Measurements from ENCODE around the gene WFIKKN1.
A peak's percentile ranks its signal among the peaks of the same experiment; 100 is the strongest.

The WFIKKN1 gene

DNA sequence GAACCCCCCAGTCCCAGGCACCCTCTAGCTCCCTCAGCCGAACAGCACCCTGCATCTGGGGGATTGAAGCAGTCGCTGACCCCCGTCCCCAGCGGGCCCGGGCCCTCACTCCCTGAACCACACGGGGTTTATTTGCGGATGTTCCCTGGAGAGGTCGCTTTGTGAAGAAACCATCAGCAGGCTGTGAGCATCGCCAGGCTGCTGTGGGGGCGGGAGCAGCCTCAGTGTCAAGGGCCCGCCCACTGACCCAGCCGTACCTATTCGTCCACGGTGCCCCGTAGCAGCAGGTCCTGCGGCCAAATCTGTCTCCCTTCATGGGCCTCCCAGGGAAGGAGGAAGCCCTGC, 47.3 kb upstream of the WFIKKN1 start:
- Histone ChIP-seq H3K9me3 (ENCODE audit: low read length) (no peaks in the 10 kb centered on the region), H3K27ac (ENCODE audit: low read depth, low read length, poor library complexity, severe bottlenecking) (no peak overlapping the region), H3K27me3 (ENCODE audit: insufficient read depth, low read length) (no peaks in the 10 kb centered on the region), H3F3A (ENCODE audit: insufficient read depth, low read length) (no peaks in the 10 kb centered on the region), H4K20me1 (ENCODE audit: insufficient read depth, low read length) (no peaks in the 10 kb centered on the region), H3K9ac (ENCODE audit: low read length) (no peak overlapping the region), H3K36me3 (ENCODE audit: insufficient read depth, low read length) (peaks cover 3% of the 10 kb centered on the region; the same call in 1 of the 2 replicates), H3K4me3 (ENCODE audit: low read depth, low read length, poor library complexity, severe bottlenecking) (no peak overlapping the region), H3K4me1 (ENCODE audit: insufficient read depth, low read length, severe bottlenecking) (peaks cover 18% of the 10 kb centered on the region), H2AFZ (ENCODE audit: low read length) (no peak overlapping the region), H3K4me2 (ENCODE audit: low read length) (peak overlapping the region; percentile 9; the same call in 1 of the 2 replicates), H3K79me2 (ENCODE audit: insufficient read depth, low read length) (no peaks in the 10 kb centered on the region), H3K9me2 (ENCODE audit: low read depth, low read length) (no peaks in the 10 kb centered on the region)
- TF ChIP-seq CTCF (IDR thresholded peaks at IDR 0.05; ENCODE audit: low read length) (no peak), EZH2 (IDR thresholded peaks at IDR 0.05; ENCODE audit: borderline replicate concordance, low read length) (no peak)

- Histone ChIP-seq H3K27ac (ENCODE audit: low read depth, low read length, poor library complexity, severe bottlenecking) (no peak overlapping the region), H2AFZ (ENCODE audit: low read length) (no peak overlapping the region), H3K4me2 (ENCODE audit: low read length) (peak overlapping the region; percentile 9; the same call in 1 of the 2 replicates)
Observed at GRCh38 chr16:583815-584591, 46.8 kb upstream of the WFIKKN1 start.

DNA sequence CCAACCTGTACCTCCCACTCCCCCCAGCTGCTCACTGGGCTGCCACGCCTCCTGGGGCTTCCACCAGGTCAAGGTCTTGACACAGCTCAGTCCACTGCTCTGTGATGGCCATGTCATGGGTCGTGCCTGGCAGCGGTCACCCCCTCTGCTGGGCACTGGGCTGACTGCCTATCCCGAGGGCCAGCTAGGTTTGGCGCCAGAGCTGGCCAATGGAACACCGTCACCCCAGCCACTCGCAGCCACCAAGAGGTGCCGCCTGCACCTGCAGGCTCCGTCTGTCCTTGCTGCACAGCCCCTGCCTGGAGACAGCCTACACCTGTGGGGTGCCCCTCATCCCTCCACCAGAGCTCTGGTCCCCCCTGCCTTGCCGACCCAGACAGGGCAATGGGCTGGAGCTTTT, 45.4 kb upstream of the WFIKKN1 start:
- Histone ChIP-seq H3K79me2 (ENCODE audit: insufficient read depth, low read length) (no peaks in the 10 kb centered on the region), H3K36me3 (ENCODE audit: insufficient read depth, low read length) (peaks cover 3% of the 10 kb centered on the region; the same call in 1 of the 2 replicates), H3K27ac (ENCODE audit: low read depth, low read length, poor library complexity, severe bottlenecking) (no peak overlapping the region), H3K9ac (ENCODE audit: low read length) (no peak overlapping the region), H3K4me2 (ENCODE audit: low read length) (no peak overlapping the region), H4K20me1 (ENCODE audit: insufficient read depth, low read length) (no peaks in the 10 kb centered on the region), H3K4me3 (ENCODE audit: low read depth, low read length, poor library complexity, severe bottlenecking) (no peak overlapping the region), H3K9me2 (ENCODE audit: low read depth, low read length) (no peaks in the 10 kb centered on the region), H3F3A (ENCODE audit: insufficient read depth, low read length) (no peaks in the 10 kb centered on the region), H3K27me3 (ENCODE audit: insufficient read depth, low read length) (no peaks in the 10 kb centered on the region), H3K9me3 (ENCODE audit: low read length) (no peaks in the 10 kb centered on the region), H2AFZ (ENCODE audit: low read length) (no peak overlapping the region), H3K4me1 (ENCODE audit: insufficient read depth, low read length, severe bottlenecking) (peaks cover 15% of the 10 kb centered on the region)
- TF ChIP-seq CTCF (IDR thresholded peaks at IDR 0.05; ENCODE audit: low read length) (no peak), EZH2 (IDR thresholded peaks at IDR 0.05; ENCODE audit: borderline replicate concordance, low read length) (no peak)

More at GRCh38 chr16:583815-584591, 46.8 kb upstream of the WFIKKN1 start:
- H3K27me3 ChIP-seq (ENCODE audit: insufficient read depth, low read length) = no peaks in the 10 kb centered on the region
- H3K79me2 ChIP-seq (ENCODE audit: insufficient read depth, low read length) = no peaks in the 10 kb centered on the region
- no peaks in the 10 kb centered on the region for H3K9me3 ChIP-seq (ENCODE audit: low read length)
- no peaks in the 10 kb centered on the region for H3K9me2 ChIP-seq (ENCODE audit: low read depth, low read length)
- H3F3A ChIP-seq (ENCODE audit: insufficient read depth, low read length) = no peaks in the 10 kb centered on the region
- H3K4me1 ChIP-seq (ENCODE audit: insufficient read depth, low read length, severe bottlenecking) = peaks cover 14% of the 10 kb centered on the region
- no peaks in the 10 kb centered on the region for H4K20me1 ChIP-seq (ENCODE audit: insufficient read depth, low read length)
- TF ChIP-seq CTCF (IDR thresholded peaks at IDR 0.05; ENCODE audit: low read length) (no peak), EZH2 (IDR thresholded peaks at IDR 0.05; ENCODE audit: borderline replicate concordance, low read length) (no peak)
- no peak overlapping the region for H3K9ac ChIP-seq (ENCODE audit: low read length)
- H3K36me3 ChIP-seq (ENCODE audit: insufficient read depth, low read length) = peaks cover 3% of the 10 kb centered on the region; the same call in 1 of the 2 replicates
- H3K4me3 ChIP-seq (ENCODE audit: low read depth, low read length, poor library complexity, severe bottlenecking) = no peak overlapping the region
